Epidermal melanocyte (primary cell): ENCODE measurements around the gene PTGR1.
A peak's percentile ranks its signal among the peaks of the same experiment; 100 is the strongest.

Experiments used
- DNase-seq: peaks from one replicate; pipeline ENCODE4 v3.0.0; 2011; ENCODE audit warnings: low spot score; ENCODE audit not compliant: insufficient read length

The PTGR1 gene

DNA sequence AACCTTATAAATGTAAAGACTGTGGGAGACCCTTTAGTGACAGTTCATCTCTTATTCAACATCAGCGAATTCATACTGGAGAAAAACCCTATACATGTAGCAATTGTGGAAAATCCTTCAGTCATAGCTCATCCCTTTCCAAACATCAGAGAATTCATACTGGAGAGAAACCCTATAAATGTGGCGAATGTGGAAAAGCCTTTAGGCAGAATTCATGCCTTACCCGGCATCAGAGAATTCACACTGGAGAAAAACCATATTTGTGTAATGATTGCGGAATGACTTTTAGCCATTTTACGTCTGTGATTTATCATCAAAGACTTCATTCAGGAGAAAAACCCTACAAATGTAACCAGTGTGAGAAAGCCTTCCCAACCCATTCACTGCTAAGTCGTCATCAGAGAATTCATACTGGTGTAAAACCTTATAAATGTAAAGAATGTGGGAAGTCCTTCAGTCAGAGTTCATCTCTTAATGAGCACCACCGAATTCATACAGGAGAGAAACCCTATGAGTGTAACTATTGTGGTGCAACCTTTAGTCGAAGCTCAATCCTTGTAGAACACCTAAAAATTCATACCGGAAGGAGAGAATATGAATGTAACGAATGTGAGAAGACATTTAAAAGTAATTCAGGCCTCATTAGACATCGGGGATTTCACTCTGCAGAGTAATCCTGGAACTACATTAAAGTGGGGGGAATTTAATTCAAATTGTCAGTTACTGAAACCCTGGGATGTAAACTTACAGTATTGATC, 56.8 kb downstream of the PTGR1 start:
- no peak for DNase-seq

- DNase-seq, result no peak
Measured at GRCh38 chr9:111533099-111533790, 66.2 kb downstream of the PTGR1 start.

DNA sequence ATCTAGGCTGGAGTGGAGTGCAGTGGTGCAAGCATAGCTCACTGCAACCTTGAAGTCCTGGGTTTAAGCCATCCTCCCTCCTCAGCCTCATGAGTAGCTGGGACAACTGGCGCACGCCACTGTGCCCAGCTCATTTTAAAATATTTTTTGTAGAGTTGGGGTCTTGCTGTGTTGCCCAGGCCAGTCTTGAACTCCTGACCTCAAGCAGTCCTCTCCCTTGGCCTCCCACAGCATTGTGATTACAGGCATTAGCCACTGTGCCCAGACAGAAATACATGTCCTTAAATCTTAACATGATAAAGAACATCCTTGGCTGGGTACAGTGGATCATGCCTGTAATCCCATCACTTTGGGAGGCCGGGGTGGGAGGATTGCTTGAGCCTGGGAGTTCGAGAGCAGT, 67.7 kb downstream of the PTGR1 start:
- DNase-seq, result no peak

GRCh38 chr9:111529787-111530186, 69.7 kb downstream of the PTGR1 start:
- DNase-seq, result no peak

- no peak for DNase-seq
Measured at GRCh38 chr9:111527347-111527746, 72.1 kb downstream of the PTGR1 start.

DNA sequence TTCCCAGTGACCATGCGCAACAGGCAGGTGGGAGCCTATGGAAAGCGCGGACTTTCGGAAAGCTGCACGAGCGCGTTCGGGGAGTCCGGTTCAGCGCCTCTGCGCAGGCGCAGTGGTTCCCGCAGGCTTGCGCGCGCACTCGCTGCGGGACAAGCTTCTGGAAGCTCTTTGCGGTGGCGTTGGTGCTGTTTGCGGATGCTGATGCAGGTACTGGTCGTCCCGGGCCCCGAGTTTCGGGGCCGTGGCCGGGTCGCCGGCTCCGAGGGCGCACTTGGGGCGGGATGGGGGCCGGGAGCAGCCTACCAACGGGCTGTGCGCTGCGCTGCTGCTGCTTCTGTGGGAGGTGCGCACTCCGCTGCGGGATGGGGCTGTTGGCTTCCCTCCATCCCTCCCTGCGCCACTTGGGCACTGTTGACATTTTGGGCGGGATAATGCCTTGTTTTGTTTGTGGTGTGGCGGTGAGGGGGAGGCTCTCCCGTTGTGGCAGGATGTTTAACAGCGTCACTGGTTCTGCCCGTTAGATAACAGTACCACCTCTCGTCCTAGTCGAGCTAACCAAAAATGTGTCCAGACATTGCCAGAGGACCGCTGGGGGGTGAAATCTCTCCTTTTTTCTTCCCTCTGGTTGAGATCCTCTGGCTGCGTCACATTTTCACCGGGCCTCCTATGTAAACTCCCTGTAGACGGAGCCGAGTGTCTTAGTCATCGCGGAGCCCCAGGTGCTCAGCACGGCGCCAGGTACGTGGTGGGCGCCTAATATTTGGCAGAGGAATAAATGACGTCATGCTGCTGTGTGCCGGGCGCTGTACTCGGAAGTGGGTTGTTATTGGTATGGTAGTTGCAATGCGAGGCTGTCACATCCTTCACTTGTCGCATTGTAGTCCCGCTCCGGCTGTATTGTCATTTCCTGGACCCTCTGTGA, 74.1 kb downstream of the PTGR1 start, which contains the start of gene ZNF483:
TSS of gene ZNF483 (plus strand) at position 124 of the 922 bp plus-strand sequence. CDS start 2,217 bp downstream, outside the sequence.
- DNase-seq, result peak; percentile 44

DNA sequence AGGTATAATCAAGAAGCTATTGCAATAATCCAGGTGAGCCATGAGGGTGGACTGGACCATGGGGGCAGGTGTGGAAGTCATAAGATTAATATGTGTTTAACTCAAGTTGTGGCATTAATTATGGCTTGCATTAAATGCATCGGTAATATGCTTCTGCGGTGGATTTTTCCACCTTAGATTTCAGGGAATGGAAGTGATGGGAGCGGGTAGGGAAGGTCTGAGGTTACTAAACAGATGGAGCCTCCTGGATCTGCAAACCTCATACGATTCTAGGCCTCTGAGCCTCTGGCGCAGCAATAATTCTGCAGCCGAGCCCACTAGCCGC, 74.8 kb downstream of the PTGR1 start:
- no peak for DNase-seq

DNA sequence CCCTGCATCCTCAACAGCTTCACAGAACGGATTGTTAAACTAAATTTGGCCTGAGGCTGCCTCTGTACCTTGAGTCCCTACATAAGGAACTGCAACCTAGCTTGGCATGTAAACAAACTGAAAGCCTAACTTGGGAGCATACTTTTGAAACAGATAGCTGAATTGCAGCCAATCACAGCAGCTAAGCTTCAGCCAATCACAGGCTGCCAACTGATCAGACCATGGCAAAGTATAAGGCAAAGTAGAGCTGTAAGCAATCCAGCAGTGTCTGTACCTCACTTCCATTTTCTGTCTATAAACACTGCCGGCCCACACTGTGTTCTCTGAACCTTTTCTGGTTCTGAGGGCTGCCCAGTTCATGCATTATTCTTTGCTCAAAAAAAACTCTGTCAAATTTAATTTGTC, 83.4 kb downstream of the PTGR1 start:
- no peak for DNase-seq

GRCh38 chr9:111514967-111515366, 84.5 kb downstream of the PTGR1 start:
- no peak for DNase-seq
